ENCODE measurements around the gene ATOH8.

ATOH8 gene

DNA sequence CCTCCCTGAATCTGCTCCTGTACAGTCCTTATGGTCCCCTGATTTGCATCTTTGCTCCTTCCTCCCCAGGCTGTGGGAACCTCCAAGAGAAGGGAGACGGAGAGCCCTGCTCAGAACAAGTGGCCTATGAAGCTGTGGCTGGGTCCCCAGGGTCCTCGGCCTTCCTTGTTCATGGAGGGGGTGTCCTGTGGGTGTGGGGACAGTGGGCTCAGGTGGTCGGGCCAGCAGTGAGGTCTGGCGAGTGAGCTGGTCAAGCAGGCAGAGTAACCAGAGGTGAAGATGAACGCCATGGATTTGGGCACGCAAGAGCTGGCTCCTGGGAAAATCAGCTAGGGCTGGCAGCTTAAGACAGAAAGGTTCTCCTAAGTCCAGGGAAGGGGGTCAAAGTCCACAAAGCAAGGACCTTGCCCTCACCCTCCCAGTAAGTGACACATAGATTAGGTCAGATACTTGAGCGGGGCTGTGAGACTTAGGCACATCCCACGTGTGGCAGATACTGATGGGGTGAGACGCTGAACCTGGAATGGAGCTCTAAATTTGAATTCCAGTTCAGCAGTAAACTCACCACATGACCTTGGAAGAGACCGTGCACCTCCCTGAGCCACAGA is 34.8 kb upstream of the ATOH8 start:
- no peak for DNase-seq (ENCODE audit: low read depth)

DNA sequence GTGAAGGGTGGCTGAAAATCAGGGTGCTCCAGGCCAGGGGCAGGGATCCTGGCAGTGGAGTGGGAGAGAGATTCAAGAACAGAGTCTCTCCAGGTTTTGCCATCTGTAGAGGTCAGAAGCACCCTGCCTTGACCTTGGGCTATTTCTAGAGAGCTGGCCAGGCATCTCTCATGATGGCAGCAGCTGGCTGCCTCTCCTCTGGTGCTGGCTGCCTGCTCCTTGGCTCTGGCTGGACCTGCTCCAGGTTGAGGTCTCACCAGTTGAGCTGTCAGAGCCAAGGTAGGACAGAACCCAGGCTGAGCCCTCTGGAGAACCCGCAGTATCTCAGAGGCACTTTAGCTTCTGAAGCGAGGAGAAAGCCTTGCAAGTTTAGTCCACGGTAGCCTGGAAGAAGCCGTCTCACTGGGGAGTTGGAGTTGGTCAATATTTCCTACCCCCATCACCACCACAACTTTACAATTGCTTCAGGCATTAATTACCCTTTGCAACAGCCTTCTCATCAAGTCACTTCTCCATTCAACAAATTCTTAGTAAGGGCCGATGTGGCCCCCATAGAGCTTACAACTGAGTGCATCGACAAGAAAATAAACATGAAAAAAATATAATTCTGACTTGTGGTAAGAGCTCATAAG is 34.1 kb upstream of the ATOH8 start:
- DNase-seq (ENCODE audit: low read depth) = no peak

DNA sequence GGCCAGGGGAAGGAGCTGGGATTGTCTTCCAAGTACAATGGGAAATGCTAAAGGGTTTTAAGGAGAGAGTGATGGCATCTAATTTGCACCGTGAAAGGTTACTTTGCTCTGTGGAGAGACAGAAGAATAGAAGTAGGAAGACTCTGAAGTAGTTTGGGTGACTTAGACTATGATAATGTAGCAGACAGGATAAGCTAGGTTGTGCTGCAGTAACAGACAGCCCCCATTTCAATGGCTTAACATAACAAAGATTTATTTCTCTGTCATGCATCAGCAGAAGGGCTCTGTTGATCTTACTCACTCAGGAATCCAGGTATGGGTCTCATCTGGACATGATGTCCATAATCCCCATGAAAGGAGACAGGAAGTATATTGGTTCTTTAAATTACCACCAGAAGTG is 33.3 kb upstream of the ATOH8 start:
- no peak for DNase-seq (ENCODE audit: low read depth)

DNA sequence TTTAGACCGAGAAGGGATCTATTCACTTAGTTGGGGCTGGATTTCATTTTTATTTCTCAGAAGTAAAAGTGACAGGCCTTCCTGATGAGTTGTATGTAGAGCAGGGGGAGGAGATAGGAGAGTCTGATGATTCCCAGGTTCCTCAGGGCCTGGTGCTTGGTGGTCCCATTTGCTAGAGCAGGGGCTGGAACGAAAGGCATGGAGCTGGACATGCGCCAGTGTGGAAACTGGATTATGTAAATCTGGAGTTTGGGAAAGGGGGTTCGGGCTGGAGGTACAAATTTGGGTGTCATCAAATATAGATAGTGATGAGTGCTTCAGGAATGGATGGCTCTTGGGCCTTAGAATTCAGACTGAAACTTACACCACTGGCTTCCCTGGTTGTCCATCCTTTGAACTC is 32.1 kb upstream of the ATOH8 start:
- no peak for DNase-seq (ENCODE audit: low read depth)

DNA sequence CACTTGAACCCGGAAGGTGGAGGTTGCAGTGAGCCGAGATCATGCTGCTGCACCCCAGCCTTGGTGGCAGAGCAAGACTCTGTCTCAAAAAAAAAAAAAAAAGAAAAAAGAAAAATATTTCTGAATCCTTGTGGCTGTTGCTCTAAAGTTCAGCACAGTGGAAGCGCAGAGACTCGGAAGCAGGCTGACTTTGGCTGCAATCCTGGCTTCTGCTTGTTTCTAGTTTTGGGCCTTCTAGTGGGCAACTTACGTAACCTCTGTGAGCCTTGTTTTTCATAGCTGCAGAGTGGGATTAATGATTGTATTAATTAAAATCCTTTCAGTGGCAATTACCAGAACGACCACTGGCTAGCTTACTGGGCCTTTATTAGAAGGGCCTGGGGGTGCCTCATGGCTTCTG is 31.3 kb upstream of the ATOH8 start:
- no peak for DNase-seq (ENCODE audit: low read depth)

DNA sequence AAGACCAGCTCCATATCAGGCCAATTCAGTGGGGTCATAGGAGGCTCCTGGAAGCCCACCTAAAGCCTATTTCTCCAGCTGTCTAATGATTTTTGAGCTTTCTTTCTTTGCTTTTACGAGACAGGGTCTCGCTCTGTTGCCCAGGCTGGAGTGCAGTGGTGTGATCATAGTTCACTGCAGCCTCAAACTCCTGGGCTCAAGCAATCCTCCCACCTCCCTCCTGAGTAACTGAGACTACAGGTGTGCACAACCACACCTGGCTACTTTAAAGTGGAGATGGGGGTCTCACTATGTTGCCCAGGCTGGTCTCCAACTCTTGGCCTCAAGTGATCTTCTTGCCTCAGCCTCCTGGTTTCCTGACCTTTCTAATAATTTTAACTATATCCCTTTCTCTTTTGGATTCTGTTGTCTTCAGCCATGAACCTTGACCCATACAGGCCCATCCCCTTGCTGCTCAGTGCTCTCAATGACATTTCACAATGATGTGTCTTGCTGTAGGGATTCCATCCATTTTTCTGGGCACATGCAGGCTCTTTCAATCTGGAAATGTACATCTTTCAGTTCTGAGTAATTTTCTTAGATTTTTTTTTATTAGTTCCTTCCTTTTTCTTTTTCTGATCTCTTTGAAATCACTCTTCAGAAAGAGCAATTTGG is 30.0 kb upstream of the ATOH8 start:
- no peak for DNase-seq (ENCODE audit: low read depth)

DNA sequence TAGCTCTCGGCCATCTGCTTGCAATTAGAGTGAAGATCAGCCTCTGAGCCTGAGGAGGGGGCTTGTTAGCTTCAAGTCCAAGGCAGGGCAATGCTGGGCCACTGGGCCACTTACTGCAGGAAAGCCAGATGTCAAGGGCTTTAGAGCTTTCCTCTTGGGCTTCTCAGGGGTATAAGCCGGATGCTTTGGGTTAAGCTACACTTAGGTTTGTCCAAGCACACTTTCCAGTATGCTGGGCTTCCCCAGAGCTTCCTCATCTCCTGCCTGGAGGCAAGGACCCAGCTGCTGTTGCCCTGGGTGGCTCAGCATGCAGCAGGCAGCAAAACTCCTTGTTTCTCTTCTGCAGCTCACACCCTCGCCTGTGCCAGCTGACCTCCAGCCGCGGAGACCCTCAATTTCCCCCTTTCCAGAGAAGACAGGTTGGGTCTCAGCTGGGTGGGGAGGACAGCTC is 29.0 kb upstream of the ATOH8 start:
- DNase-seq (ENCODE audit: low read depth) = no peak

DNA sequence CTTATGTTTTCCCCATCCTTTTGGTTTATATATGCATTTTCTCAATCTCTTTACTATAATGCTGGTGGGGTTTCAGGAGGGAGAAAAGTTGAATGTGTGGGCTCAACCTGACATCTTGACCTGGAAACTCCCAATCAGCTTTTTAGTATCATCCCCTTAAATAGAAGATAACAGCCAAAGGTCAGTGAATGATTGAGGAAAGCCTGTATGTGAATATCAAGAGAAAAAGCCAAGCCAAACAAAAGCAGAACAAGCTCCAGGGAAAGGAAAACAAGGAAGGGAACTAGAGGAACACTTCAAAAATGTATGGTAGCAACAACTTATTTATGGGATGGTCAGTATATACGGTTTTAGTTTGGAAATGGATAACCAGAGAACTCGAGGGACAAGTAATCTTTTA is 28.3 kb upstream of the ATOH8 start:
- no peak for DNase-seq (ENCODE audit: low read depth)

DNA sequence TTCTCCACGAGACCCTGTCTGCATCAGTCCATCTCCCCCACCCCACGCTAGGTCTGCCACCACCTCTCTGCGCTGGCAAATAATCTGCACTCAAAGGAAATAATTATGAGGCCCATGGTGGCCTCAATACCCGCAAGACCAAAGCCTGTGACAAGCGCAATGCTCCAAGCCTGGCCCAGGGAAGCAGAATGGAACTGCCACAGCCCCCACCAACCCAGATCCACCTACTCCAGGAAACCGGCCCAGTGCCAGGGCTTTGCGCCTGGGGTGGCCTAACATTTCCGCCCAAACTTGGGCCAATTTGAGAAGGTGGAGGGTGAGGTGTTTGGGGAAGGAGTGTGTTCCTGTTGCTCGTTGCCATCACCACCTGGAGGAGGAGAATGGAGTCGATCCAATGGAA is 26.0 kb upstream of the ATOH8 start:
- DNase-seq (ENCODE audit: low read depth) = no peak

DNA sequence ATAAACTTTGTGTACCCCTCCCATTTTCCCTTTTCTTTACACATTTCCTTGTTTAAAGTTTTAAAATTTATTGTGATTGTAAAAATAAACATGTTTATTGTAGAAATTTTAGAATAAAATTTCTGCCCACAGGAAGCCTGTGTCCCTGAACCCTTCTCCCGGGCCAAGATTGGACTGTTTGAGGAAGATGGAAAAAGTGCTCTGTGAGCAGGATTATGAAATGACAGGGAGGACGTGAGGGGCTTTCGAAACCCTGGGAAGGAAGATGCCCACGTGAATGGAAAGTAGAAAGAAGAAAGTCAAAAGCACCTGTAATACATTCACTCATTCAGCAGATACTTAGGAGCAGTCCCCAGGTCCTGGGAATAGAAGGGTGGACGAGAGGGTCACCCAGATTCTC is 25.4 kb upstream of the ATOH8 start:
- no peak for DNase-seq (ENCODE audit: low read depth)

DNA sequence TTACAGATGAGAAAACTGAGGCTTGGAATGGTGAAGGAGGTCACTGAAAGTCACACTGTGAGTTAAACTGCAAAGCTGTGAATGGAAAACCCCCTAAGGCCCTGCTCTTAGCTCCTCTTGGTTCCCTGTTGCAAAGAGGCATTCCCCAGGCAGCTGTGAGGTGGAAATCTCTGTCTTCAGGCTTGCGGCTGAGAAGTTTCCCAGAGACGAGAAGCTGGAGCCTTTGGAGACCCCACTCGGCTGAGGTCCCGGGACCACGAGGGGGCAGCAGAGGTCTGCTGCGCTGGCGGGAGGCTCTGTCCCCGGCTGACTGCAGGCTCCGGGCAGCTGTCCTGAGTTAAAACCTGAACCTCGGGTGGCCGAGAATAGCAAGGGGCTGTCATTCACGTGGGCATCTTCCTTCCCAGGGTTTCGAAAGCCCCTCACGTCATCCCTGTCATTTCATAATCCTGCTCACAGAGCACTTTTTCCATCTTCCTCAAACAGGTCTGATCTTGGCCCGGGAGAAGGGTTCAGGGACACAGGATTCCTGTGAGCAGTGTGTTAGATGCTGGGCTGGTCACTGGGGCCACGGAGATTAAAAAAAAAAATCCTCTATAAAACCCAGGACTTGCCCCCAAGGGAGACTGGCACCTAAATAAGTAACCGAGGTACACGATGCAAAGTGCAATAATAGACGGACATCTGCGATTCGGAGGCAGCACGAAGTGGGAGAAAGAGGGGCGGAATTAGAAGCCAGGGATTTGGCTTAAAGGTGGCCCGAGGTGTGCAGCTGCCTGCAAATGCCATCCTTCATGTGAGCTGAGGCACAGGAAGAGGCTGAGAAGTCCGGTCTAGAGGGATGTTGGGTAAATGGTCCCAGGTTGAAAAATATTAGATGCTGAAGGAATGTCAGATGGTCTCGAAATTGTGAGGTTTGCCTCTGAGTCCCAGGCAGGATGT is 24.6 kb upstream of the ATOH8 start:
- DNase-seq (ENCODE audit: low read depth) = peak; percentile 71

DNA sequence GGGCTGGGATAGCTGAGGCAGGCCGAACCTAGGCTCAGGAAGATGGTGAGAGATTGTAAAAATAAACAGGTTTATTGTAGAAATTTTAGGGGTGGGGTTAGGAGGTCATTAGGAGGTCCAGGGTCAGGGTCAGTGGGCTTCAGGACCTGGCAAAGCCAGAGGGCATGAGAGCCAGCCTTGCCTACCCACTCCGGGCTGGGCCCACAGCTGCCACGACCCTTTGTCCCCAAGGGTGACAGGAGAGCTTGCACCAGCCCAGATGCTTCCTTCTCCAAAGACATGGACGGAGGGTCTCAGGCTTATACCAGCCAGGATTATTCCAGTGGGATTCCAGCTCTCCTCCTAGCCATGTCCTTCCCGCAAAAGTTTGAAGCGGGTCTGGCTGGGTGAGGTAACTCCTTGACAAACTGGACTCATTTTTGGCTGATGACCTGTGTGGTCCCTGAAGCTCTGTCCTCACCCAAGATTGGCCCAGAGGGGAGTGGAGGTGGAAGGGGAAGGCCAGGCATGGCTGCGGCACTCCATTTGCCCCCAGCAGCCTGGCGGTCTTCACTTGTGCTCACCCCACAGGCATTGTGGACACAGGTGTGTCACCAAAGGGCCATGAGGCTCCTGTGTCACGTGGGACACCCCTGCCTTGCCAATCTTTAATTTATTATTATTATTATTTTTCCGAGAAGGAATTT is 23.8 kb upstream of the ATOH8 start:
- no peak for DNase-seq (ENCODE audit: low read depth)

DNA sequence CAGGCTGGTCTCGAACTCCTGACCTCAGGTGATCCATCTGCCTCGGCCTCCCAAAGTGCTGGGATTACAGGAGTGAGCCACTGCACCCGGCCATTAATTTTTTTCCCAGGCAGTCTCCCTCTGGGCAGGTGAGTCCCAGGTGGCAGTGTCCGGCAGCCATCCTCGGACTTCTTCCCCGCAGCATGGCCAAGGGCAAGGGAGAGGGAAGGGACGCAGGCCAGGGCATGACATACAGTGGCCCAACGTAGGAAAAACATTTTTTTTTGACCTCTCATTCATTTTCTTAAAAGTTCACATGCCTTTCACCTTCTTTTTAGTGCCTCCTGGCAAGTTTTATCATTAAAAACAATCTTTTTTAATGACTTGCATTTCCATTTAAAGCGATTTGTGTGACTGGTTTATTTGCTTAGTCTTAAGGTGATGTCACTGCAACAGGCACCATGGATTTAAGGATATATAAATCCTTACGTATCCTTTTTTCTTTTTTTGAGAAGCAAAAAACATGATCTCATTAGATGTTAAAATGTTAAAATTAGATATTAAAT is 23.0 kb upstream of the ATOH8 start:
- no peak for DNase-seq (ENCODE audit: low read depth)

DNA sequence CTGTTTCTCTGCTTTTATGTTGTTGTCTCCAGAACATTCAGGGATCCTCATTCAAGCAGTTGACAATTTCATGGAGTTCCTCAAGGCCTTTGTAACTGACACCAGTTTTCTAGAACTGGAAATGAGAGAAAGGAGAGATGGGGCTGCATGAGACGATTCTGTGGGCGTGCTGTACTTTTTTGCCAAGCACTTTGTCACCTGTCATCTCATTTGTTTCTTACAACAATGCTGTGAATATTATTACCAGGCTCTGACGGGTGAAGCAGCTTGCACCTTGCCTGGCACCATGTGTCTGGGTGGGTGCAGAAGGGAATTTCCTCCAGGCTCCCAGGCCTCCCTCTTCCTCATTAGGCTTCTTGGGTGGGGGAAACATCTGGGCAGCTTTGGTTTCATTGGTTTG is 22.2 kb upstream of the ATOH8 start:
- DNase-seq (ENCODE audit: low read depth) = no peak

DNA sequence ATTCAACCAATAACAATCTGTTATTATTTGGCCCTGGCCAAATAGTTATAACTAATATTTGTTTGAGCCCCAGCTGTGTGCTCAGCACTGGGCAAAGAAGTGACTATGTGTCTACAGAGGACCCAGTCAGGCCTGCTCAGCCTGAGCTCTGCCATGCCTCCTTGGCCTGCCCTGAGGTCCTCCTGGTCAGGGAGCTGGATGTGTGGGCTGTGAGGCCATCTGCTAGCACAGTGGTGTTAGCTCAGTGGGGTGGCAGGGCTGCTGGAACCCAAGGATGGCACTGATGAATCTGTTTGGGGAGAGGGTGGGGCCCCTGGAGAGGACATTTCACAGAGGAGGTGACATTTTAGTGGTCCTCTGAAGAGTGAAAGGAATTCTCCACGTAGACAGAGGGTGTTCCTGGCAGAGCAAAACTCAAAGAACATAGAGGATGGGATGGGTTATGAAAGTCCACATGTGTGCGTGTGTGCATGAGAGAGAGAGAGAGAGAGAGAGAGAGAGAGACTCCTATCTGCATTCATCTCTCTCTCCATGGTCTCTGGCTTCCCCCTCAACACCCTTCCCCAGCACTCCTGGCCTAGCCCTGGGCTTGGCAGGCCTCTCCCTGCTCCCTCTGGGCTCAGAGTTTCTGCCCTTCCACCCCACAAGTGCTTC is 21.2 kb upstream of the ATOH8 start:
- DNase-seq (ENCODE audit: low read depth) = no peak

DNA sequence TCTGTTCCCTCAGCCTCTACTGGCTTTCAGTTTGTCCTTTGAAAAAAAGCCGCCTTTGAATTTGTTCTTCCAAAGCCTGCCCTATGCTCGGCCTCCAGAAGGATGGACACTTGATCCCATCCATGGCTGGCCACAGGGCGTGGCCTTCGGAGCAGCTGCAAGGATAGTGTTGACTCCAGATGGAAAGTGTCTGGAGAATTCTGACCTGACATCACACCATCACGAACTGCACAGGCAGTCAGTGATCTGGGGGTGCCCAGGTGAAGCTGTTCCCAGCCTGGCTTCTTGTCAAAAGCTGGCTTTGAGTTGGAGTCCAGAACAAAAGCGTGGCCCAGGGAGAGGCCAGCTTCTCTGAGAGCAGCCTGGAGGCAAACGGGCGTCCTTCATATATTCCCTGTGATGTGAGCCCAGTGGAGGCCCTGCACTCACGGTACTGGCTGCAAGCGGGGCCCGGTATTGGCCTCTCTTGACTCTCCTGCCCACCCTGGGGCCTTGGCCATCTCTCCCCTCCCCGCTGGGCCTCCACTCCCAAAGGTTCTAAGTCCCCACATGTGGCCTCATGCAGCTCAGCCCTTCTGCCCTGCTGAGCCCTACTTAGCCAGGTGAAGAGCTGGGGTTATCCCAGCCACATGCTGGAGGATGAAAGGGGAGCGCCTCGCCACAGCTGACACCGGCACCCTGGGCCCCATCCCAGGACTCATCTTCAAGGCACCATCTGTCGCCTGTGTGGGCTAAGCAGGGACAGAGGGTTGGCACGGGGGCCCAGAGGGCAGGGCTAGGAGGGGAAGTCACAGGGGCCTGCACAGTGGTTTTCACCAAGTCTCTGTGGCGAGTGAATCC is 20.4 kb upstream of the ATOH8 start:
- DNase-seq (ENCODE audit: low read depth) = no peak

DNA sequence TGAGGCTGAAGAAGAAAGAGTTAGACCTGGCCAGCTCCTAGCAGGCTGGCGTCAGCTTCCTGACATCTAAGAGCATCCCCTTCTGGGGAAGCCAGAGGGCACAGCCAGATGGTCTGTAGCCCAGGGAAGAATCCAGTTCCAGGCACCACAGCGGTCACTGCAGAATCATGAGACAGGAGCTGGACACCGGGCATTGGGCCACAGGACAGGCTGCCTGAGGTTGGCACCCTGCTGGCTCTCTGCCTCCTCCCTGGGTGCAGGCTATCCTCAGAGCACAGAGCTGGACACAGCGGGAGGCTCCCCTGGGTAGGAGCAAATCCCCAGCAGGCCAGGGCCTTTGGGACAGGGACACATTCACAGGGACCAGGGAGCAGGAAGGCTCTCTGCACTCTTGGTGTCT is 19.8 kb upstream of the ATOH8 start:
- DNase-seq (ENCODE audit: low read depth) = no peak

DNA sequence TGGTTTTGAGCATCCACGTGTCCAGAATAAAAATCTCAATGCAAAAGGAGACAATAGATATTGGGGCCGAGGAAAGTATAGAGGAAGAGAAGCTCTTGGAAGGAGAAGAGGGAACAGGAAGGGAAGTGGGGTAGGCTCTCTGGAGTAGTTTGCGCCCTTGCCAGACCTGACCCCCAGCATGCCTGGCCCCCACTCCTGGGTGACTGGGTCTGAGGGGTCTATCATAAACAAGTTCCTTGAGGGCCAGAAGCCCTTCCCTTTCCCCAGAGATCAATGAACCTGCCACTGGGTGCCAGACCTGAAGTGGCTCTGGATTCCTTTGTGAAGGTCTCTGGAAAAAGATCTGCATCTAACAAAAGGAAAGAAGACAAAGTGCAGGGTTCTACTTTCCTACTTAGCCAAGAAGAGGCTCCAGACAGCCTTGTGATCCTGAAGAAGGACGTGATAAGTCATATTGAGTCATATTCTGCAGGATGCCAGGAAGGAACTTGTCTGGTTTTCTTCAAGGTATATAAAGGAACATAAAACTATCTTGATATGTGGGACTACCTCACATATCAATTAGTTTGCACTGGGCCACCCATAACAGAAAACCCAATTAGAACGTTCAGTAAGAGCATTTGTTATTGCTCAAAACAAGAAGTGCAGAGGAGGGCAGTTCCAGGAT is 18.7 kb upstream of the ATOH8 start:
- no peak for DNase-seq (ENCODE audit: low read depth)

DNA sequence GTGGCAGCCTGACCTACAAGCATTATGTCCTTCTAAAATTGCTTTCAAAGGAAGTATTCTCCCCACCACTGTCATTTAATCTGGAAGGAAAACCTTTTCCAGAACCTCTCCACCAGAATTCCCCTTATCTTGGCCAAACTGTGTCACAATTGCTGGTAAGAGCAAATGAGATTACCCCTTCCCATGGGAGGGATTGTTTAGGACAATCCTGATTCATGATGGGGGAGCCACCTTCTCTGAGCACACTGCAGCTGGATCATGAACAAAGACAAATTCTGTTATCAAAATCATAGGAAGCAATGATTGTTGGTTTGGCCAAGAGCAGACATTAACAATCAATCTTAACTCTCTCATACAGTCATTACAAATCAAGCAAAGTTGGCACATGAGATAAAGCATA is 18.1 kb upstream of the ATOH8 start:
- no peak for DNase-seq (ENCODE audit: low read depth)

Measured in fibroblast of the conjunctiva (primary cell).